MM.1S (cell line): ENCODE measurements around the gene ACKR3.

ENCODE experiments used
- CTCF ChIP-seq: fragments of 300-600 bp; sonication (generic); IDR thresholded peaks from 2 replicates; pipeline ENCODE4 v1.5.1; 2016; ENCODE audit warnings: antibody characterized with exemption, low read length, mixed read lengths
- EZH2 ChIP-seq: fragments of 300-600 bp; sonication (generic); optimal IDR thresholded peaks from 2 replicates; pipeline ENCODE3; 2017; ENCODE audit warnings: low read depth, mild to moderate bottlenecking, antibody characterized with exemption, low read length, mixed read lengths
- EZH2phosphoT487 ChIP-seq: fragments of 300-600 bp; sonication (generic); IDR thresholded peaks from 2 replicates; pipeline ENCODE4 v1.6.1; 2018; ENCODE audit warnings: antibody characterized with exemption, low read length

- no peak for TF ChIP-seq EZH2
- TF ChIP-seq CTCF = no peak
- no peak for TF ChIP-seq EZH2phosphoT487
Measured at GRCh38 chr2:236579746-236580315, 10.2 kb downstream of the ACKR3 start.
